HepG2 (cell line): Measurements from ENCODE around the gene RALB. TPM values are rescaled to one million over a fixed set of nuclear protein-coding genes. Genes with fewer than 3 reads are reported as not detected.

Source experiments
- ARHGAP35 ChIP-seq: sonication (generic); formaldehyde crosslinking; IDR thresholded peaks from 2 replicates; pipeline ENCODE4 v1.9.0; 2022; ENCODE audit warnings: mild to moderate bottlenecking, inconsistent platforms, moderate library complexity, missing genetic modification reagents, borderline replicate concordance
- ARID3A ChIP-seq: IDR thresholded peaks from 2 replicates; pipeline ENCODE4 v1.6.1; 2012; ENCODE audit warnings: low read depth, low read length, improper control_type of control experiment
- DNMT1 ChIP-seq: sonication (generic); formaldehyde crosslinking; IDR thresholded peaks from 2 replicates; pipeline ENCODE4 v1.5.1; 2020; ENCODE audit warnings: mild to moderate bottlenecking, missing genetic modification reagents
- E2F2 ChIP-seq: sonication (generic); formaldehyde crosslinking; IDR thresholded peaks from 2 replicates; pipeline ENCODE4 v1.4.0; 2020; ENCODE audit warnings: missing genetic modification reagents, borderline replicate concordance
- KDM1A ChIP-seq: IDR thresholded peaks from 2 replicates; pipeline ENCODE4 v1.6.1; 2016; ENCODE audit warnings: missing compliant biosample characterization
- MAFG ChIP-seq: sonication (generic); formaldehyde crosslinking; IDR thresholded peaks from 2 replicates; pipeline ENCODE4 v1.5.1; 2020; ENCODE audit warnings: mild to moderate bottlenecking, missing genetic modification reagents
- MXD4 ChIP-seq: IDR thresholded peaks from 2 replicates; pipeline ENCODE4 v1.6.1; 2016; ENCODE audit warnings: mild to moderate bottlenecking, missing biosample characterization, missing genetic modification reagents
- NKX3-1 ChIP-seq: sonication (generic); formaldehyde crosslinking; IDR thresholded peaks from 2 replicates; pipeline ENCODE4 v1.5.0; 2020; ENCODE audit warnings: missing genetic modification reagents
- PRDM4 ChIP-seq: sonication (generic); formaldehyde crosslinking; IDR thresholded peaks from 2 replicates; pipeline ENCODE4 v1.9.0; 2021; ENCODE audit warnings: missing genetic modification reagents, borderline replicate concordance
- RFX3 ChIP-seq: IDR thresholded peaks from 2 replicates; pipeline ENCODE4 v1.6.1; 2016; ENCODE audit warnings: missing biosample characterization, missing genetic modification reagents
- SALL2 ChIP-seq: sonication (generic); formaldehyde crosslinking; IDR thresholded peaks from 2 replicates; pipeline ENCODE4 v1.8.1; 2023; ENCODE audit warnings: mild to moderate bottlenecking, missing genetic modification reagents, inconsistent platforms
- SIX1 ChIP-seq: sonication (generic); formaldehyde crosslinking; IDR thresholded peaks from 2 replicates; pipeline ENCODE4 v1.4.0; 2020; ENCODE audit warnings: missing genetic modification reagents, borderline replicate concordance
- YEATS4 ChIP-seq: sonication (generic); formaldehyde crosslinking; IDR thresholded peaks from 2 replicates; pipeline ENCODE4 v1.4.0; 2020; ENCODE audit warnings: missing genetic modification reagents, borderline replicate concordance
- ZFP62 ChIP-seq: sonication (generic); formaldehyde crosslinking; IDR thresholded peaks from 2 replicates; pipeline ENCODE4 v1.4.0; 2020; ENCODE audit warnings: missing genetic modification reagents
- ZMYM2 ChIP-seq: sonication (generic); formaldehyde crosslinking; IDR thresholded peaks from 2 replicates; pipeline ENCODE4 v1.8.0; 2022; ENCODE audit warnings: mild to moderate bottlenecking, missing genetic modification reagents
- ZMYM3 ChIP-seq: sonication (generic); formaldehyde crosslinking; IDR thresholded peaks from 2 replicates; pipeline ENCODE4 v1.5.1; 2020; ENCODE audit warnings: mild to moderate bottlenecking, missing genetic modification reagents
- ZNF10 ChIP-seq: sonication (generic); formaldehyde crosslinking; IDR thresholded peaks from 2 replicates; pipeline ENCODE4 v1.4.0; 2020; ENCODE audit warnings: mild to moderate bottlenecking, low read depth, missing genetic modification reagents, borderline replicate concordance
- ZNF512 ChIP-seq: sonication (generic); formaldehyde crosslinking; IDR thresholded peaks from 2 replicates; pipeline ENCODE4 v1.4.0; 2020; ENCODE audit warnings: mild to moderate bottlenecking, missing genetic modification reagents
- ZNF761 ChIP-seq: sonication (generic); formaldehyde crosslinking; conservative IDR thresholded peaks from 2 replicates; pipeline ENCODE4 v1.4.0; 2020; ENCODE audit warnings: mild to moderate bottlenecking, missing genetic modification reagents
- ZNF83 ChIP-seq: sonication (generic); formaldehyde crosslinking; IDR thresholded peaks from 2 replicates; pipeline ENCODE4 v1.4.0; 2020; ENCODE audit warnings: missing genetic modification reagents, mild to moderate bottlenecking, borderline replicate concordance
- ZNF883 ChIP-seq: sonication (generic); formaldehyde crosslinking; IDR thresholded peaks from 2 replicates; pipeline ENCODE4 v1.5.1; 2020; ENCODE audit warnings: mild to moderate bottlenecking, missing genetic modification reagents; ENCODE audit errors: not compliant biosample characterization
- ZSCAN12 ChIP-seq: sonication (generic); formaldehyde crosslinking; IDR thresholded peaks from 2 replicates; pipeline ENCODE4 v1.9.0; 2021; ENCODE audit warnings: mild to moderate bottlenecking, missing genetic modification reagents
- ZSCAN21 ChIP-seq: sonication (generic); formaldehyde crosslinking; IDR thresholded peaks from 2 replicates; pipeline ENCODE4 v1.8.0; 2022; ENCODE audit warnings: mild to moderate bottlenecking, missing genetic modification reagents, moderate library complexity, borderline replicate concordance
- polyA plus RNA-seq, 8 experiments: library from polyadenylated mRNA; depleted of rRNA in 3 of 8; stranded (reverse) in 7 of 8; unstranded in 1 of 8; fragments of >200 nt; fragmentation: Illumina TruSeq in 4 of 8; extraction: Trizol in 4 of 8; gene quantifications; 2 replicates each; pipeline versions ENCODE4 v1.2.1 to v1.2.3, GENCODE V29; 2011 to 2016; ENCODE audit warnings: low read depth in 4 of 8, missing spikeins in 1 of 8, mixed read lengths in 1 of 8; ENCODE audit not compliant: insufficient read depth in 1 of 8
- total RNA-seq, 5 experiments: library from RNA; depleted of rRNA; stranded (reverse); fragments of >200 nt; fragmentation: Illumina TruSeq; extraction: Trizol; gene quantifications; 2 replicates each; pipeline ENCODE4 v1.2.3, GENCODE V29; 2016; ENCODE audit warnings: low read depth in 1 of 5

The RALB gene
- total and polyA plus RNA-seq, 2 of the 13 experiments (the other 11 are each of a cell fraction or from before 2014, with no cell fraction given): 37.8 to 43.2 TPM

GRCh38 chr2:120253021-120253882 lies 600 bp downstream of the RALB start (continued):
- TF ChIP-seq ARID3A (no peak), ZNF10 (CRISPR knock-in tag) (no peak), ZMYM3 (peak; percentile 61; the same call in 1 of the 2 replicates), YEATS4 (CRISPR knock-in tag) (peak; percentile 81), ARHGAP35 (CRISPR knock-in tag) (no peak), SIX1 (CRISPR knock-in tag) (no peak), ZSCAN12 (CRISPR knock-in tag) (no peak), ZNF761 (CRISPR knock-in tag) (0 out of 2 replicates have a peak, but pooled peaks have one; percentile 38), PRDM4 (CRISPR knock-in tag) (no peak), ZMYM2 (CRISPR knock-in tag) (no peak), E2F2 (0 out of 2 replicates have a peak, but pooled peaks have one; percentile 78), DNMT1 (CRISPR knock-in tag) (no peak), ZSCAN21 (CRISPR knock-in tag) (no peak), RFX3 (CRISPR knock-in tag) (no peak), ZNF83 (CRISPR knock-in tag) (no peak), KDM1A (no peak), ZNF883 (CRISPR knock-in tag) (peak; percentile 39), SALL2 (CRISPR knock-in tag) (peak; percentile 20; the same call in 1 of the 2 replicates), MXD4 (CRISPR knock-in tag) (no peak), MAFG (CRISPR knock-in tag) (no peak), ZFP62 (CRISPR knock-in tag) (no peak), ZNF512 (CRISPR knock-in tag) (no peak), NKX3-1 (CRISPR knock-in tag) (0 out of 2 replicates have a peak, but pooled peaks have one; percentile 52)
